Activated T-helper 1 cell treated with anti-CD3 and anti-CD28 coated beads, Interleukin-12 subunit alpha, Interleukin-12 subunit beta, Interleukin-2, Interleukin-4 antibody, amounts not matched to agents 30 ng/mL and 10 ng/mL and 1 ng/mL, durations not matched to agents 14 hours and 24 hours and 36 hours (primary cell): ENCODE results near the gene CDC42SE2. TPM values are rescaled to one million over a fixed set of nuclear protein-coding genes. Genes with fewer than 3 reads are reported as not detected.

Experiments
- DNase-seq: peaks from one replicate; pipeline ENCODE4 v3.0.0; 2021; ENCODE audit warnings: low spot score
- H3K27ac Mint-ChIP-seq: one replicate; pipeline ENCODE4 v1.8.0; 2021; ENCODE audit warnings: mild to moderate bottlenecking, mixed read lengths
- H3K27me3 Mint-ChIP-seq: one replicate; pipeline ENCODE4 v1.8.0; 2022; ENCODE audit warnings: mild to moderate bottlenecking, moderate library complexity, mixed read lengths; ENCODE audit not compliant: insufficient read depth
- H3K36me3 Mint-ChIP-seq: one replicate; pipeline ENCODE4 v1.8.0; 2021; ENCODE audit warnings: low read depth, mixed read lengths
- H3K4me1 Mint-ChIP-seq: one replicate; pipeline ENCODE4 v1.8.0; 2021; ENCODE audit warnings: low read depth, mixed read lengths
- H3K4me3 Mint-ChIP-seq: one replicate; pipeline ENCODE4 v1.8.0; 2021; ENCODE audit warnings: mild to moderate bottlenecking, moderate library complexity, mixed read lengths
- H3K9me3 Mint-ChIP-seq: one replicate; pipeline ENCODE4 v1.8.0; 2021; ENCODE audit warnings: mixed read lengths
- intact Hi-C: fragments of 100-400 bp; cut with micrococcal nuclease; formaldehyde crosslinking; loops from one replicate; pipeline ENCODE4 v1.15.1; 2024
- total RNA-seq: library from RNA; stranded (reverse); gene quantifications from 2 replicates; pipeline ENCODE4 v1.2.3, GENCODE V29; 2022

The CDC42SE2 gene
- total RNA-seq, 1 donor from 2014 or later, result 100.0 TPM

DNA sequence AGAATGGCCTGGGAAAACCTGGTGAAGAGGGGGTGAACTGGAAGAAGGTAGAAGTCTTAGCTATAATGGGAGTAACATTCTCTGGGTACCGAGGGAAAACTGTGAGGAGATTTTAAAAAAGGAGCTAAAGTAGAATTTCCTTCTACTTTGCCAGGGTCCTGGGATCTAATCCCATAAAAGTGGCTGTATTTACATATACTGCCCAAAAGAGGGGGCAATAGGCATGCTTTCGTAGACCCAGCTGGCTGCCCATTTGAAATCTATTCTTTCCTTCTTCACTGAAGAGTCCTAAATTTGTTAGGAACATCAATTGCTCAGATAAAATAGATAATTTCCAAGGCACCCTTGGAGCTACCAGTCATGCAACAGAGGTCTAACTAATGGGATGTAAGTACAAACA lies 159.2 kb downstream of the CDC42SE2 start:
- H3K27ac Mint-ChIP-seq, result no peak overlapping the region
- no peak overlapping the region for H3K4me3 Mint-ChIP-seq
- H3K4me1 Mint-ChIP-seq, result peaks cover 6% of the 10 kb centered on the region
- no peaks in the 10 kb centered on the region for H3K9me3 Mint-ChIP-seq
- H3K27me3 Mint-ChIP-seq, result no peaks in the 10 kb centered on the region
- no peak for DNase-seq
- peaks cover 38% of the 10 kb centered on the region for H3K36me3 Mint-ChIP-seq
- intact Hi-C loops, result loop anchor here (5.0 kb wide), 1 partner anchor 584 kb away; no protein-coding TSS in a partner anchor

DNA sequence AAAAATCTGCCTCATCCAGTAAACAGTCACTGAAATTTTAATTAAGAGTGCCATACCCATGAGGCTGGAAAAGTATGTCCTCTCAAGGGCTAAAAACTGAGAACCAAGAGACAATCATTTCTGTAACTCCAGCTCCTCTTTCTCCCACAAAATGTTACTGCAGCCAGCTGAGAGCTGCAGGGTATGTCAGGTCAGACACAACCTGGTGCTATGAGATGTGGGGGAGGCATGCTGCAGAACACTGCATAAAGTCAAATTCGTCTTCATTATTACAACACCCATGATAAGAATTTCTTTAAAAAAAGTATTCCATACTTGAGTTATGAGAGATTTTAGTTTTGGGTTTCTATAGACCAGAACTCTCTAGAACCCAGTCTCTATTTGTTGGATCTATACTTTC lies 162.2 kb downstream of the CDC42SE2 start:
- no peaks in the 10 kb centered on the region for H3K27me3 Mint-ChIP-seq
- intact Hi-C loops, result no loop called here
- no peak overlapping the region for H3K4me3 Mint-ChIP-seq
- H3K27ac Mint-ChIP-seq, result no peak overlapping the region
- H3K9me3 Mint-ChIP-seq, result no peaks in the 10 kb centered on the region
- no peak for DNase-seq
- peaks cover 43% of the 10 kb centered on the region for H3K36me3 Mint-ChIP-seq
- H3K4me1 Mint-ChIP-seq, result peaks cover 6% of the 10 kb centered on the region

DNA sequence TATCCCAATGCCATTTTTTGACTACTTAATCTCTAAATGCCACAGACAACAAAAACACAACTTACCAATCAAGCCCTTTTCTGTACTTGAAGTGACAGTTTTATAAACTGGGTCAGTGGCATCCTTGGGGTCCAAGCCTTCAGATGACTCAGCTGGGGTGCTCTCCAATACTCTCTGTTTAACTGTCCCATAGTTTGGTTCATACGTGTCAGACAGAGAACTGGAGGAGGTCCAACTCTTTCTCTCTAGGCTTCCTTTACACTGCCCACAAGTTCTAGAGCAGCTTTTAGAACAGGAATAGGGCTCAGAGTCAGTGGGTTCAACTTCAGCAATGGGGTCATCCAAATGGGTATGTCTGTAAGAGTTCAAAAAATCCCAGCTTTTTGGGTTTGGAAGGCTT lies 166.9 kb downstream of the CDC42SE2 start:
- Mint-ChIP-seq H3K36me3 (peaks cover 46% of the 10 kb centered on the region), H3K4me3 (no peak overlapping the region), H3K4me1 (no peaks in the 10 kb centered on the region), H3K9me3 (no peaks in the 10 kb centered on the region), H3K27ac (no peak overlapping the region), H3K27me3 (no peaks in the 10 kb centered on the region)
- DNase-seq, result no peak
- intact Hi-C loops, result no loop called here

DNA sequence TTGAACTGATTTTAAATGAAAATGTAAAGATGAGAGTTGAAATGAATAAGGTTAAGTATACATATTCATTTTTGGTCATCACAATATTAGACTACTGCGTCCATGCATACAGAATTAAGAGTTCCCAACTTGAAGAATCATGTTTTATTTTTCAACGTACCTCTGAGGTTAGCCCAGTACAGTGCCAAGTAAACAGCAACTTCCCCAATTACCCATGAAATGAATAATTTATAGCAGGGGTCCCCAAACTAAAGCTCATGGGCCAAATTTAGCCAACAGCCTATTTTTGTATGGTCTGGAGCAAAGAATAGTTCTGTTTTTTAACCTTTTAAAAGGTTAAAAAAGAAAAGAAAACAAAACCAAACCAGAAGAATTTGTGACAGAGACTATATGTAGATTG lies 167.9 kb downstream of the CDC42SE2 start:
- Mint-ChIP-seq H3K36me3 (peaks cover 40% of the 10 kb centered on the region), H3K4me1 (no peaks in the 10 kb centered on the region)

DNA sequence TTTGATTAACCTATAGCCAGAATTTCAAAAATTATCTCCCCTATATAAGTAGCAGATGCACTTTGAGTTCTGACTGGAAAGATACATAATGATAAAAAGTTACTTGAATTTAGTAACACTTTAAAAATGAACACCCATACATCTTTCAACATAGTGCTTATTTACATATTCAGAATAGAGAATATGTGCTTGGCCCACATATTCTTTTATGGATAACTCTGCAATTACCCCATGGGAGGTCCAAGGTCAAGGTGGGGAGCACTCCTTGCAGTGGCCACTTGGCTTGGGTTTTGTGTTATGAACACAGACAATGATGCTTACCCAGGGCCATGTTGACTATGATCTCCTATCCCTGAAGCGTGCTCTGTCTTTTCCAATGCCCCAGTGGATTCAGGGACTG lies 169.3 kb downstream of the CDC42SE2 start:
- Mint-ChIP-seq H3K9me3 (no peaks in the 10 kb centered on the region), H3K4me1 (no peaks in the 10 kb centered on the region), H3K27me3 (no peaks in the 10 kb centered on the region), H3K4me3 (no peak overlapping the region), H3K27ac (no peak overlapping the region), H3K36me3 (peaks cover 43% of the 10 kb centered on the region)
- no peak for DNase-seq
- intact Hi-C loops, result no loop called here

More for the DNA sequence above, 167.9 kb downstream of the CDC42SE2 start:
- no peak for DNase-seq
- H3K9me3 Mint-ChIP-seq, result no peaks in the 10 kb centered on the region
- H3K27me3 Mint-ChIP-seq, result no peaks in the 10 kb centered on the region
- intact Hi-C loops, result no loop called here
- H3K27ac Mint-ChIP-seq, result no peak overlapping the region
- H3K4me3 Mint-ChIP-seq, result no peak overlapping the region

DNA sequence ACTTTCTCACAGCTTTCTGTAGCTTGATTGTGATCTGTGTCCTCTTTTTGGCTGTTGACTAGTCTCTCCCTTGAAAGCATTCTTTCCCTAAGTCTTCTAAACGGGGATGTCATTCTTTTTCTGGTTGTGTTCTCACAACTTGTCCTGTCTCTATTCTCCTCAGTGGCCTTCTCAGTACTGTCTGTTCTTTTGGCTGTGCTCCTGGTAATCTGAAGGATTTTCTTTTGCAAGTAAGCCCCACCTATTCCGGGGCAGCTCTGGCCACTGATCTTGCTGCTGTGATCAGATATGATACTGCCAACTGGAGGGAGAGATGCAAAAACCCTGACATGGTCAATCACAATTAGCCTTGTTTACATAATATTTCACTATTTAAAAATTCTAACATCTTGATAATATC lies 172.2 kb downstream of the CDC42SE2 start:
- Mint-ChIP-seq H3K27me3 (no peaks in the 10 kb centered on the region), H3K27ac (no peak overlapping the region), H3K36me3 (peaks cover 43% of the 10 kb centered on the region), H3K4me1 (no peaks in the 10 kb centered on the region), H3K9me3 (no peaks in the 10 kb centered on the region), H3K4me3 (no peak overlapping the region)
- intact Hi-C loops, result no loop called here
- DNase-seq, result no peak

DNA sequence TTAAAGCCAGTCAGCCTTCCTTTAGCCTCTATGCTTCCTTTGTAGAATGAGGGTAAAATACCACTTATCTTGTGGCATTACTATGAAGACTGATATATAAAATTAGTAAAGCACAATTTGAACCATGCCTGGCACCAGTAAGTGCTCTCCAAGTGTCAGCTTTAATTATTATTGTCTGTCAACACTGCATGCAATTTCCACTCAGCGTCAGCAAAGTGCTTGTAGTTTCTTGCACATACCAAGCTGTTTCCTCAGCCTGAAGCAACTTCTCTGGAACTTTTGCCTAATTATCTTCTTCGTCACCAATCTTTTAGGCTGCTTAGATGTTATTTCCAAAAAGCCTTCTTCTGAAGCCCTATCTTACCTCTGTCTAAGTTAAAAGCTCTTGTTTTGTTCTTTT lies 177.3 kb downstream of the CDC42SE2 start:
- intact Hi-C loops, result no loop called here

More for the DNA sequence above, 177.3 kb downstream of the CDC42SE2 start:
- no peaks in the 10 kb centered on the region for H3K4me1 Mint-ChIP-seq
- no peaks in the 10 kb centered on the region for H3K27me3 Mint-ChIP-seq
- H3K9me3 Mint-ChIP-seq, result no peaks in the 10 kb centered on the region
- no peak overlapping the region for H3K27ac Mint-ChIP-seq
- peaks cover 52% of the 10 kb centered on the region for H3K36me3 Mint-ChIP-seq
- no peak for DNase-seq
- no peak overlapping the region for H3K4me3 Mint-ChIP-seq

Other genes with a start within 250 kb of the CDC42SE2 start
- gene HINT1, start 98.8 kb upstream of the CDC42SE2 start, total RNA-seq, result 249 and 262 TPM in 2 replicates
- gene LYRM7, start 93.1 kb upstream of the CDC42SE2 start, total RNA-seq, result 13.7 and 15.8 TPM in 2 replicates